Measurements from ENCODE around the gene BABAM1.

BABAM1 gene

DNA sequence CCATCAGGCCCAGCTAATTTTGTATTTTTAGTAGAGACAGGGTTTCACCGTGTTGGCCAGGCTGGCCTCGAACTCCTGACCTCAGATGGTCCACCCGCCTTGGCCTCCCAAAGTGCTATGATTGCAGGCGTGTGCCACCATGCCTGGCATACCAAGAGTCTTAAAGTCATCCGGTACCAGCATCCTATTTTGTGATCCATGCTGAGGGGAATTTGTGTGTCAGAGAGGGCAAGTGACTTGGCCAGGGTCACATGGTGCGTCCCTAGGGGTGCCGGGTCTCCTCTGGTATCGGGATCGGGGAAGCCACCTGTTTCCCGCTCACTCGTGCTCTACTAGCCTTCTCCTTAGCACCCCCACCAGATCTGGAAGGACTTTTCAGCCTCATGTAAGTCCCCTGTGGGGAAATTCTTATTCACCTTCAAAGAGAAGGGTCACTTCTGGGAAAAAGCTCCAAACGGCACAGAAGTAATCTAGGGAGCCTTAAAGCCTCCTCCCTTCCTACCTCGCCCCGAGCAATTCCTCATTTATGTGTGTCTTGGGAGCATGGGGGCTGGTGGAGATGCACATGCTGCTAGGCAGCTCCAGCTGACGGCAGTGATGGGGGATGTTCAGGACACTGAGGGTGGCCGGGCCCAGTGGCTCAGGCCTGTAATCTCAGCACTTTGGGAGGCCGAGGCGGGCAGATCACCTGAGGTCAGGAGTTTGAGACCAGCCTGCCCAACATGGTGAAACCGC is 8.4 kb downstream of the BABAM1 start:
- DNase-seq = no peak

- no peak for DNase-seq
Measured at GRCh38 chr19:17279436-17279835, 12.2 kb downstream of the BABAM1 start.

DNA sequence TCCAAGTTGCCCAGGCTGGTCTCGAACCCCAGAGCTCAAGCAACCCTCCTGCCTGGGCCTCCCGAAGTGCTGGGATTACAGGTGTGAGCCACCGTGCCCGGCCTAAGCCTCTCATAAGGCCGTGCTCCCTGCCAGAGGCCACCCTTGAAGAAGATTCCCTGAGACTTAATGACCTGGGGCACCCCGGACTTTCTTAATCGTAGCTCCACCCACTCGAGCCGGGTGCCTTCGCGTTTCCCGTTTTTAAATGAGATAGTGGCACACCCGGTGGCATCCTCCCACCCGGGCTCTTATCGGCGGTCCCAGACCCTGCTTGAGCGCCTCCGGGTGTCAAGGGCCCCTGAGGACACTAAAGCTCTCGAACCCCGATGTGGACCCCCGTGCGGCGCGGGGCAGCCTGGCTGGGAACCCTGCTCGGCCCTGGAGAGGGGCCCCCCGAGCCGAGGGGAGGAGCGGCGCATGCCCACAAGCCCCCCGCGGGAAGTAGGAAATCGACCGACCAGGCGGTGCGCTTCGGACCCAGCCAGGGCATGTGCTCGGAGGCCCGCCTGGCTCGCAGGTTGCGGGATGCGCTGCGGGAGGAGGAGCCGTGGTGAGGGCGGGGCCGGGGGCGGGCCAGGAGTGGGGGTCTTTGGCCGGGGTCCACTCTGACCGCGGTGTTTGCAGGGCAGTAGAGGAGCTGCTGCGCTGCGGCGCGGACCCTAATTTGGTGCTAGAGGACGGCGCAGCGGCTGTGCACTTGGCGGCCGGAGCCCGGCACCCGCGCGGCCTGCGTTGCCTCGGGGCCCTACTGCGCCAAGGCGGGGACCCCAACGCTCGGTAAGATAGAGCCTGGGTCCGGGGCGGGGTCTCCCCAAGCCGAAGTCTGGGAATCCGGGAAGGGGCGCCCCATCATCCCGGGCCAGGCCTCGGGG is 14.4 kb downstream of the BABAM1 start, which contains the start of gene ANKLE1:
Gene ANKLE1, plus strand, starts transcription at position 511 of the 914 bp plus-strand sequence. Its CDS starts 20 bp downstream, at position 531.
- DNase-seq = peak; percentile 39 to 57

GRCh38 chr19:17282488-17283125 is 15.4 kb downstream of the BABAM1 start:
- peak; percentile 65 to 69 for DNase-seq

- no peak for DNase-seq
Measured at GRCh38 chr19:17283504-17283996, 16.3 kb downstream of the BABAM1 start.

GRCh38 chr19:17285415-17286135 is 18.3 kb downstream of the BABAM1 start:
- DNase-seq = no peak

DNA sequence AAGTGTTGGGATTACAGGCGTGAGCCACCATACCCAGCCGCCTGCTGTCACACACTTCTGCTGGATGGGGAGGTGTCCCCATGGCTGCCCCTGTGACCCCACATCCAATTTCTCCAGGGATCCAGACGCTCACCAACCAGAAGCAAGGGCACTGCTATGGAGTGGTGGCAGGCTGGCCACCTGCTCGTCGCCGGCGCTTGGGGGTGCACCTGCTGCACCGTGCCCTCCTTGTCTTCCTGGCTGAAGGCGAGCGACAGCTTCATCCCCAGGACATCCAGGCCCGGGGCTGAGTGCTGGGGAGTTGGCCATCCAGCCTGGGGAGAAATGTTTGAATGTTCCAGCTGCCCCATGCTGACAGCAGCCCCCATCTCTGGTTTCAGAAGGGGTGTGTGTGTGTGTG is 19.0 kb downstream of the BABAM1 start:
- no peak for DNase-seq

DNA sequence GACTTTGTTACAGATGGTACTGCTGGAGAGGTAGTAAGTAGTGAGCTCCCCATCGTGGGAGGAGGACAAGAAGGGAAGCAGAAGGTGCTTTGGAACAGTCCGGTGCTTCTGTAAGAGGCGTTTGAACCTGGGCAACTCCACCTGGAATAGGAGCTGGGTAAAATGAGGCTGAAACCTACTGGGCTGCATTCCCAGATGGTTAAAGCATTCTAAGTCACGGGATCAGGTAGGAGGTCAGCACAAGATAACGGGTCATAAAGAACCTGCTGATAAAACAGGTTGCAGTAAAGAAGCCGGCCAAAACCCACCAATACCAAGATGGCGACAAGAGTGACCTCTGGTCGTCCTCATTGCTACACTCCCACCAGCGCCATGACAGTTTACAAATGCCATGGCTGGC is 19.5 kb downstream of the BABAM1 start:
- no peak for DNase-seq

- no peak for DNase-seq
Measured at GRCh38 chr19:17289489-17289888, 22.2 kb downstream of the BABAM1 start.

- DNase-seq = peak; percentile 70 to 72
Measured at GRCh38 chr19:17292301-17293074, 25.2 kb downstream of the BABAM1 start.

- no peak for DNase-seq
Measured at GRCh38 chr19:17293605-17294004, 26.4 kb downstream of the BABAM1 start.

DNA sequence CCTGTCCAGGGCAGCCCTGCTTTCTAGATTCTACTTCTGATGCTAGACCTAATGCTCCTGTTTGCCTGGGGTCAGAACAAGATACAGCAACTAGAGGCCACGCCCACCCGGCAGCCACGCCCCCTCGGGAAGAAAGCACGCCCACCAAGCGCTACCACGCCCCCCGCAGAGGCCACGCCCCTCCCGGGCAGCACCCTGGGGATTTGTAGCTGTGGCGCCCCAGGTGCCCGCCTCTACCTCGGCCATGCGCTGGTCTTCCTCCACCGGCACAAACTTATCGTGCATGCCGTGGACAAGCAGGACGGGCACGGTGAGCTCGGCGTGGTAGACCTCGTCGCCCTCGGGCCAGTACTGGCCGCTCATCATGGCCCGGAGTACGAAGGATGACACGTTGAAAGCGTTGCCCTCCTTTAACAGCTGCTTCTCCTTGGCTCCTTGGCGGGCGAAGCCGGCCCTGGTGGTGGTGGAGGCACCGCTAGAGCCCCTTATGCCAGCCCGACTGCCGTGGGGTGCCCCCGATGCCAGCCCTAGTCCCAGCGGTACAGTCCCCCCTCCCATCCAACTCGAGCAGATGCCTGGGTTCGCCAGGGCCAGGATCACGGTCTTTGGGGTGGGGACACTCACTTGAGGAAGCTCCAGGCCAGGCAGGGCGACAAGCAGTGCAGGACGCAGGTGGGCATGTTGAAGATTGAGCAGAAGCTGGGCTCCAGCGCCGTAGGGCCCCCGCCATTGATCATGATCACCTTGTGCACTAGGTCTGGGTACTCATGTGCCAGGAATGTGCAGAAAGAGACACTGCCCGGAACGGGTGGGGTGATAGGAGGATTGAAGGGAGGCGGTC is 27.0 kb downstream of the BABAM1 start:
- DNase-seq = no peak

DNA sequence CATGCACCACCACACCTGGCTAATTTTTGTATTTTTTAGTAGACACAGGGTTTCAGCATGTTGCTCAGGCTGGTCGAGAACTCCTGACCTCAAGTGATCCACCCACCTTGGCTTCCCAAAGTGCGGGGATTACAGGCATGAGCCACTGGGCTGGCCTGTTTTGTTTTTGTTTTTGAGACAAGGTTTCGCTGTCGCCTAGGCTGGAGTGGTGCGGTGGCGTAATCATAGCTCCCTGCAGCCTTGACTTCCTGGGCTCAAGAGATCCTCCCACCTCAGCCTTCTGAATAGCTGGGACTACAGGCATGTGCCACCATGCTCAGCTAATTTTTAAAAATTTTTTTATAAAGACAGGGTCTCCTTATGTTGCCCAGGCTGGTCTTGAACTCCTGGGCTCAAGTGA is 28.3 kb downstream of the BABAM1 start:
- peak in 1 of 2 experiments; percentile 3 for DNase-seq

DNA sequence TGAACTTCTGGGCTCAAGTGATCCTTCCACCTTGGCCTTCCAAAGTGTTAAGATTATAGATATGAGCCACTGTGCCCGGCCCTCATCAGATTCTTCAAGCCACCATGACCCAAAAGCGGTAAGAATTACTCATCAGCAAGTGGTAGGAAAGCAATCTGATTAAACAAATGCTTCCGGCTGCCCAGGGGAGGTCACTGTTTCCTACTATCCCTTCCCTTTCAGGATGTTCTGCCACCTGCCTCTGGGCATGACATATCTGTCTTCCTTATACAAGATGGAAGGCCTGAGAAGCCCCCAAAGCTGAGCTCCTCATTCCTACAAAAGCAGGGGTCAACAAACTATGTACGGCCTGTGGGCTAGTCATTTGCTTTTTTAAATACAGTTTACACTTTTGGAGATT is 29.0 kb downstream of the BABAM1 start:
- DNase-seq = peak; percentile 5 to 14

DNA sequence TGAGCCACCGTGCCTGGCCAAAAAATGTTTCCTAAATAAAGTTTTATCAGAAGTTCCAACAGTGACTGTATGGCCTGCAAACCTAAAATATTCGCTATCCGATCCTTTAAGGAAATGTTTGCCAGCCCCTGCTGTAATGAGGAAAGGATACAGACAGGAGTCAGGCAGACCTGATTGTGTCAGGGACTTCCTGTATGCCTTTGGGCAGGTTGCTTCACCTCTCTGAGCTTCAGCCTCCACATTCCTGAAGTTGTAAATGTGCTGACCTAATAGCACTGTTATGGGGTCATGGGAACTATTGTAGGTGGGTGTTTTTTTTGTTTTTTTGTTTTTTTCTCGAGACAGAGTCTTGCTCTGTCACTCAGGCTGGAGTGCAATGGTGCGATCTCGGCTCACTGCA is 29.7 kb downstream of the BABAM1 start:
- DNase-seq = no peak

DNA sequence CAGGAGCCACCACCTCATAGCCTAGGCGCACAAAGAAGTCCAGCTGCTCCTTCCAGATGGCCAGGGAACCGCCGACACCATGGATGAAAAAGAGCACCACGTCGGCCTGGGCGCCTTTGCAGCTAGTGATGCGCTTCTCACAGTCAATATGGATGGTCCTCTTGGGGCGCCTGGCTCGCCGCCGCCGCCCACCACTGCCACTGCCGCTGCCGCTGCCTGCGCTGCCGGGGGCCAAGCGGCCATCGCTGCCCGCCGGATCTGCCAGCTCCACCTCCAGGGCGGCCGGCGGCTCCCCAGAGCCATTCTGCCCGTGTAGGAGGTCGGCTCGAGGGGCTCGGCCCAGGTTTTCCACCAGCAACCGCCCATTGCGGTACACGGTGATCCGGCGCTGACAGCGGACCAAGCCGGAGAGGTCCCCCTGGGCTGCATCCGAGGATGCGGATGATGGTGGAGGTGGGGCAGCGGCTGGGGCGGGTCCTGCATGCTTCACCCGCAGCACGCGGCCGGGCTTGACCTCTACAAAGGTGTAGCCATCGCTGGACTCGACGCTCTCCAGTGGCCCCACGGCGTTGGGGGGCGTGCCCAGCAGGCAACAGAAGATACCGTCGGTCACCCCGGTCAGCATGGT is 33.9 kb downstream of the BABAM1 start:
- no peak for DNase-seq

DNA sequence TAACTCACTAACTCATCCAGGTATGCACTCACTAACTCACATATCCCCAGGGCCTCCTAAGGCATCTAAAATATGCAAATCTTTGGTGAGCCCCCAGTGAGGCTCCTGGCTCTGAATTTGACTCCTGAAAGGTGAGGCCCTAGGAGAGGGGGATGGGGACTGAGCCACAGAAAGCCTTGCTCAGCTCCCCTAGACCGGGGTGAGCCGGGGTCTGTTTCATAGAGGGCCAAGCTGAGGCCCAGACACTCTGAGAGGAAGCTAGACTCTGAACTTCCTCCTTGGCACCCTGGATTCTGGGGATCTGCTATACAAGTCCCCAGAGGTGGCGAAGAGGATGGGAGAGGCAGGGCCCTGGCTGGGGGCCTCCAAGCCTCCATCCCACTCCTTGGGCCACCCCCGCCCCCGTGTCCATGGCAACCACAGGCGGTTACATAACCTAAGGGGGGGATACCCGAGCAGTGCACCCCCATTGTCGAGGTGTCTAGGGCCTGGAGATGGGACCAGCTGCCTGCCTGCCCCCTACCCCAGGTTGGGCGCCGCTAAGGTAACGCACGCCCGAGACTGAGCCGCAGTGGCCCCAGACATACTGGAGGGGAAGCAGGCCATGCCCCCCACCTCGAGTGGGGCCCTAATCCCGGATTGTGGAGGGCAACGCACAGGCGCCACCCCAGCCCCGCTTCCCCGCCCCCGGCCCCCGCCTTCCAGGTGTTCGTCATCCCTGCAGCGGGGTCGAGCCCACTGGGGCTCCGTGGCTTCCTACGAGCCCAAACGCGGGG is 35.3 kb downstream of the BABAM1 start:
- peak; percentile 27 to 40 for DNase-seq

DNA sequence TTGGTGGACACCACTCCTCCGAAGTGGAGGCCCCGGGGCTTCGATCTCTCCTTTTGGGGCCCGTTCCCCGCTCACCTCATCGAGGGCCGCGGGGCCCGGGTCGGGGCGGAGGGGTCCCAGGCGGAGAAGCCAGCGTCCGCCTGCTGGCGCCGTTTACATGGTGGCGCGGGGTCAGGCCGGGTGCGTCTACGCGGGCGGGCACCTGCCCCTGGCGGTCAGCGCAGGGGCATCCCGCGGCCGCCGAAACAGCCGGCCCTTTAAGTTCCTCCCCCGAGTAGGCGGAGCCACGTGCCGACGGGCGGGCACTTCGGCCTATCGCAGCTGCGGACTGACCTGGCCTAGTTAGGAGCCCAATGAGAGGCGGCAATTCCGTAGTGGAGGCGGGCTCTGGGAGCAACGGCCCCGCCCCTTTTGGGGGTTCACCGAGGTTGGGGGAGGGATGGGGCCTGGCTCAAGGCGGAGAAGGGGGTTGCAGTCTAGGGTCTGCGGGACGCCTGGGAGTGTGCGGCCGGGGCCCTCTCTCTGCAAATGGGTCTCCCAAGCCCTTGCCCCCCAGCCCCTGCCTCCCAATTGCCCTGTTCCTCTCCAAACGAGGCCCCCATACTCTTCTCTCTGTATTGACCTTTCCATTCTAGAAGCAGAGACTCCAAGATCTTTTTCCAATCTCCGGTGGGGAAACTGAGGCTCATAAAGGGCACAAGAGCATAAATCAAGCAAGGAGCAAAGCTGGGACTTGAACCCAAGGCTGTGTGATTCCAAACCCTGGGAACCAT is 36.1 kb downstream of the BABAM1 start, which contains the start of gene ABHD8:
Gene ABHD8, minus strand, starts transcription at position 259 of the 773 bp plus-strand sequence. CDS start 1,809 bp downstream, outside the sequence.
- peak; percentile 80 to 85 for DNase-seq

DNA sequence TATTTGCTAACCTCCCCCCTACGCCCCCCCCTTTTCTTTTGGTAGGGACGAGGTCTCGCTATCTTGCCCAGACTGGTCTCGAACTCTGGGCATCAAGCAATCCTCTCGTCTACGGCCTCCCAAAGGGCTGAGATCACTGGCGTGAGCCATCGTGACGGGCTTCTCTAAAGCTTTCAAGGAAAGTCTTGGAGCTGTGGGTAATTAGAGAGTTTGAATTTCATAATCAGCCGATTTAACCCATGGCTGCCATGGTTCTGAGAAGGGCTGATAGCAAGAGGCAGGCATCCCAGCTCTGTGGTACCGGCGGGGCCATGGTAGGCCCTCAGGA is 36.7 kb downstream of the BABAM1 start:
- no peak for DNase-seq
